NB4 (cell line): ENCODE results near the gene MCAT.

ENCODE experiments used
- DNase-seq: peaks from one replicate; pipeline ENCODE4 v3.0.0; 2010; ENCODE audit warnings: low read depth
- H3K4me3 ChIP-seq: one replicate; pipeline ENCODE4 v1.5.1; 2011; ENCODE audit warnings: mild to moderate bottlenecking, low read depth, low read length, moderate library complexity
- MYC ChIP-seq: IDR thresholded peaks from 2 replicates; pipeline ENCODE4 v1.6.1; 2011; ENCODE audit warnings: low read depth, low read length
- POLR2A ChIP-seq: IDR thresholded peaks from 2 replicates; pipeline ENCODE4 v1.6.1; 2011; ENCODE audit warnings: mild to moderate bottlenecking; ENCODE audit not compliant: insufficient read length; ENCODE audit errors: extremely low read depth
- TF ChIP-seq, protein P1 (sequence below): IDR thresholded peaks from one replicate; pipeline ENCODE4 v1.5.1; 2012; ENCODE audit warnings: low read depth, low read length
- TF ChIP-seq, protein P2 (sequence below): IDR thresholded peaks from 2 replicates; pipeline ENCODE4 v1.6.1; 2011; ENCODE audit warnings: low read depth, low read length

Gene MCAT

DNA sequence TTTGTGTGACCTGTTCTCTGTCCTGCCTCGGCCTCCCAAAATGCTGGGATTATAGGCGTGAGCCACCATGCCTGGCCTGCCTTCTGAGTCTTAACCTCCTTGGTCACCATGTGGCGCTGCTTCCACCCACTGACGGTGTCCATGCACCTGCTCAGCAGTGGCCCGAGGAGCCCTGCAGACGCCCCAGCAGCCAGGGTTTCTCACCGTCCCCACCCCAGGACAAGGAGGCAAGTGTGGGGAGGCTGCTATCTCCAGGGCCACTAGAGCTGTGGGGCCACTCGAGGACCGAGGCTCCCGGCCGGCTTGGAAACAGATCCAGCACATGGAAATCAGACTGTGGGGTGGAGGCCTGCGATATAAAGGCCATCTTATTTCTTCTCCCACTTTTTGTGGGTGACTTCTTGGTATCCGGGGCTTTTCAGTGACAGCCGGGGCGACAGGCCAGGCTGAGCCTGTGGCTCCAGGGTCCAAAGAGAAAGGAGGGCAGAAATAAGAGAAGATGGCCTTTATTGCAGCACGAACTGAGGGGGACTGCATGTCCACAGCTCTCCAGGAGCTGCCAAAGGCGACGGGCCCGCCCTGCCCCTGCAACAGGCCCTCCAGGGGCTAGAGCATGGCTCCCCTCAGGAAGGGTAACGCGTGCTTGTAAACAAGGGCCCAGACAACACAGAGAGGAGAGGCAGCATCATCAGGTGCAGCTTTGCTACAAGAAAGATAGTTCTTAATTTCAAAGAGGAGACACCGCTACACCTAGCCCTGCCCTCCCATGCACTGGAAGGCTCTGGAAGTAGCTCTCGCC lies 23.1 kb upstream of the MCAT start:
- no peak overlapping the region for H3K4me3 ChIP-seq
- TF ChIP-seq, protein P1, sequence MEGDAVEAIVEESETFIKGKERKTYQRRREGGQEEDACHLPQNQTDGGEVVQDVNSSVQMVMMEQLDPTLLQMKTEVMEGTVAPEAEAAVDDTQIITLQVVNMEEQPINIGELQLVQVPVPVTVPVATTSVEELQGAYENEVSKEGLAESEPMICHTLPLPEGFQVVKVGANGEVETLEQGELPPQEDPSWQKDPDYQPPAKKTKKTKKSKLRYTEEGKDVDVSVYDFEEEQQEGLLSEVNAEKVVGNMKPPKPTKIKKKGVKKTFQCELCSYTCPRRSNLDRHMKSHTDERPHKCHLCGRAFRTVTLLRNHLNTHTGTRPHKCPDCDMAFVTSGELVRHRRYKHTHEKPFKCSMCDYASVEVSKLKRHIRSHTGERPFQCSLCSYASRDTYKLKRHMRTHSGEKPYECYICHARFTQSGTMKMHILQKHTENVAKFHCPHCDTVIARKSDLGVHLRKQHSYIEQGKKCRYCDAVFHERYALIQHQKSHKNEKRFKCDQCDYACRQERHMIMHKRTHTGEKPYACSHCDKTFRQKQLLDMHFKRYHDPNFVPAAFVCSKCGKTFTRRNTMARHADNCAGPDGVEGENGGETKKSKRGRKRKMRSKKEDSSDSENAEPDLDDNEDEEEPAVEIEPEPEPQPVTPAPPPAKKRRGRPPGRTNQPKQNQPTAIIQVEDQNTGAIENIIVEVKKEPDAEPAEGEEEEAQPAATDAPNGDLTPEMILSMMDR, result no peak
- TF ChIP-seq, protein P2, sequence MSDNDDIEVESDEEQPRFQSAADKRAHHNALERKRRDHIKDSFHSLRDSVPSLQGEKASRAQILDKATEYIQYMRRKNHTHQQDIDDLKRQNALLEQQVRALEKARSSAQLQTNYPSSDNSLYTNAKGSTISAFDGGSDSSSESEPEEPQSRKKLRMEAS, result no peak
- TF ChIP-seq POLR2A (no peak), MYC (no peak)
- no peak for DNase-seq

DNA sequence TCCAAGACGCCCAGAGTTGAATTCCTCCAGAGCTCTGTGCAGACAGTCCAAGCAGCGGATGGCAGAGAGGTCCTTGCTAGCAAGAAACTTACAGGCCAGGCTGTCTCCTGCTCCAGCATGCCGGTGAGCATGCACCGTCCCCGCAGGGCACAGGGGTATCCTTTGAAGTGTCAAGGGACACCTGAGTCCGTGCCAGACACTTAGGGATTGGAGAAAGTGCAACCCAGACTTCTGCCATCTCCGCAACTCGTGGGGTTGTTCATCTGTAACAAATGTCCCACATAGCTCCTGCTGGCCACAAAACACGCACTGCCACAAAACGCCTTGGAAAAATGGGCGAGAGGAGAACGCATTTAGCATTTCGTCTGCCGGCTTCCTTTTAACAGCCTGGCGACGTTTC lies 21.4 kb upstream of the MCAT start:
- TF ChIP-seq, protein P2, result no peak
- TF ChIP-seq, protein P1, result no peak
- TF ChIP-seq MYC (no peak), POLR2A (no peak)

DNA sequence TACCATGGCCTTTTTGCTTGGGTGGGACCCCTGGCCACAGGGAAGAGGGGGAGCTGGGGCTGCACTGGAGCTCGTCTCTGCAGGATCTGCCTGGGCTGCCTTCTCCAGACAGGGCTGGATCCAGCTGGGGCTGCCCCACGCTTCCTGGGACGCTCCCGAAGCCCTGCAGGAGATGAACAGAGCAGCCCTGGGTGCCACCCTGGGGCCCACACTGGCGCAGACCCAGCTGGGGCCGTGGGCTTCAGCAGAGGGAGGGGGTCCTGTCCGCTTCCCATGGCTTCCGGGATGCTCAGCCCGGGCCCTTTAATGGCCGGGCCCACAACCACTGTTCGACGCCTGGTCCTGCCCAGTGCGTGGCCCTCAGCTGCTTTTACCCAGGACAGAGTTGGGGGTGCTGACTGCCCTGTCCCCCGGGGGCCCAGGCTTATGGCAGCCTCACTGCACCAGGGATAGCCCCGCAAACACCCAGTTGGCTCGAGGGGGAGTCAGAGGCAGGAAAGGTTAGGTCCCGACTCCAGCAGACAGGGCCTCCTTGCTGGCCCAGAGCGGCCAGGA lies 20.1 kb upstream of the MCAT start:
- TF ChIP-seq, protein P2, result no peak
- TF ChIP-seq MYC, result no peak
- H3K4me3 ChIP-seq, result no peak overlapping the region
- no peak for DNase-seq

More for the DNA sequence above, 21.4 kb upstream of the MCAT start:
- no peak overlapping the region for H3K4me3 ChIP-seq
- no peak for DNase-seq

DNA sequence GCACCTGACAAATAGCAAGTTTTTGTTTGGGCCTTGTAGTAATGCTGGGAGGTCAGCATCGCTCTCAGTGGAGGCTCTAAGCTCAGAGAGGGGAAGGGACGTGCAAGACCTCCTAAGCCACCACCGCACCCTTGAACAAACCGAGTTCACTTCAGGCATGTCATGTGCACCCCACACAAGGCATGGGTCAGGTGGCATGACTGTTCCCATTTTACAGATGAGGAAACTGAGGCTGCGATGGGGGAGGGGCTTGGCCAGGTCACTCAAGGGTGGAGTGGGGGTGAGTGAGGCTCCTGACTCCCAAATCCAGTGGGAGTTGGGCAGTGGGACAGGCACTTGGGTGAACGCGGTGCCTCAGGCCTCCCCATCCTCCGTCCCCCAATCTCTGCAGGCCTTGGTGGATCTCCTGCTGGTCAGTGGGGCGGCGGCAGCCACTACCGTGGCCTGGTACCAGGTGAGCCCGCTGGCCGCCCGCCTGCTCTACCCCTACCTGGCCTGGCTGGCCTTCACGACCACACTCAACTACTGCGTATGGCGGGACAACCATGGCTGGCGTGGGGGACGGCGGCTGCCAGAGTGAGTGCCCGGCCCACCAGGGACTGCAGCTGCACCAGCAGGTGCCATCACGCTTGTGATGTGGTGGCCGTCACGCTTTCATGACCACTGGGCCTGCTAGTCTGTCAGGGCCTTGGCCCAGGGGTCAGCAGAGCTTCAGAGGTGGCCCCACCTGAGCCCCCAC lies 19.4 kb upstream of the MCAT start:
- no peak overlapping the region for H3K4me3 ChIP-seq
- no peak for DNase-seq
- TF ChIP-seq, protein P2, result no peak
- TF ChIP-seq MYC (no peak), POLR2A (no peak)
- TF ChIP-seq, protein P1, result no peak

DNA sequence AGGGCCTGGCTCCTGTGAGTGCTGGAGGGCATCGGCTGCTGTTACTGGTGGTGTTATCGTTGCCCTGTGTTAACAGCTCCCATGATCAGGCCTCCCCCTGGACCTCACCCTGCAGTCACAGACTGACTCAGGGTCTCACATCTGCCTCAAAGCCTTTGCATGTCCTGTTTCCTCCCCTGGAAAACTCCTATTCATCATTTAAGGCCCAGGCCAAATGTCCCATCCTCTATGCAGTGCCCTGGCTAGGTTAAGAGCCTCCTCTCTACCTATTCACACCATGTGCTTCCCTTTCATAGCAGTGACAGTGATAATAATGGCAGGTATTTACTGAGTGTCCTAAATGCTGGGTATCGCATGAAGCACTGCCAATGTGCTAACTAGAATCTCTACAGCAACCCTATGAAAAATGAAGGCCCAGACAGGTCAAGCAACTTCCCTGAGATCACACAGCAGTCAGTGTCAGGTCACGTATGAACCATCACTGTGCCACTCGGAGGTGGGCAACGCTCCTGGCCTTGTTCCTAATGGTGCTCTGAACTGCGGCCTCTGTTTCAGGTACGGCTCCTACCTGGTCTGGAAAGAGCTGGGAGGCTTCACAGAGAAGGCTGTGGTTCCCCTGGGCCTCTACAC lies 17.4 kb upstream of the MCAT start:
- TF ChIP-seq, protein P1, result no peak
- no peak for TF ChIP-seq POLR2A
- H3K4me3 ChIP-seq, result no peak overlapping the region
- DNase-seq, result no peak
